ENCODE data around the gene LIPI. TPM values are rescaled to one million over a fixed set of nuclear protein-coding genes. Genes with fewer than 3 reads are reported as not detected.
"Not testable (repeated sequence)": the region's sequence is repeated elsewhere in the genome, so short reads cannot be mapped to it uniquely, and the experiment has no call there.

Gene LIPI
- polyA plus RNA-seq, 3 donors, result 0.27 to 0.81 (median 0.65) TPM

GRCh38 chr21:14119038-14119437, 91.7 kb downstream of the LIPI start:
- DNase-seq, result no peak

DNA sequence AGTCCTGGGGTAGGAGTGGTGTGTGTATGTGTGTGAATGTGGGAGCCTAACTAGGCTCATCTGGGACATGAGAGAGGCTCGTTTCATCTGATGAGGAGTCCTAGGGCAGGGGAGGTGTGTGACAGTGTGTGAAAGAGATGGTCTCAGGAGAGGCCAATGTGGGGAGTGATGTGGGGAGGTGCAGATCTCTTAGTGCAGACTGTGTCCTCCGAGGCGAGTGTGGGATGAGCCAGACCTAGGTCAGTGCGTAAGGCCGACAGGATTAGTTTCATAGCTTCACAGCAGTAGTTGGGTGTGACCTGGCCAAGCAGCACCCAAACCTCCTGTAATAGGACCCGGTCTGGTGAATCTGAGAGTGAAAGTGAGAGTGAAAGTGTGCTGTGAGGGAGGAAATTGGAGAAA, 94.7 kb downstream of the LIPI start:
- no peak for DNase-seq

- no peak for DNase-seq
These were observed 95.1 kb downstream of the LIPI start for GRCh38 chr21:14115646-14116045.

- DNase-seq, result no peak
These were observed 96.5 kb downstream of the LIPI start for GRCh38 chr21:14114251-14114650.

DNA sequence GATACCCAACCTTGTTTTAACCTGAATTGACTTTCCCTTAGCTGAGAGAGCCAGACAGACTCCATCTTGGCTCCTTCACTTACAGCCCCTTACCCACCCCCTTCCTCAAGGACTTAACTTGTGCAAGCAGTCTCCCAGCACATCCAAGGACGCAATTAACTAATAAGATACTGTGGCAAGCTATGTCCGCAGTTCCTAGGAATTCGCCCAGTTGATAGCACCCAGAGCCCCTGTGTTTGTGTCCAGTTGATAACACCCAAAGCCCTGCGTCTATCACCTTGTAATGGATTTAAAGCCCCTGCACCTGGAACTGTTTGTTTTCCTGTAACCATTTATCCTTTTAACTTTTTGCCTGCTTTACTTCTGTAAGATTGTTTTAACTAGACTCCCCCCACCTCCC, 106.2 kb downstream of the LIPI start:
- not testable (repeated sequence) for DNase-seq

GRCh38 chr21:14099570-14099969, 111.2 kb downstream of the LIPI start:
- no peak for DNase-seq

GRCh38 chr21:14097881-14098499, 112.8 kb downstream of the LIPI start:
- no peak for DNase-seq

GRCh38 chr21:14096577-14096976, 114.2 kb downstream of the LIPI start:
- no peak for DNase-seq

DNA sequence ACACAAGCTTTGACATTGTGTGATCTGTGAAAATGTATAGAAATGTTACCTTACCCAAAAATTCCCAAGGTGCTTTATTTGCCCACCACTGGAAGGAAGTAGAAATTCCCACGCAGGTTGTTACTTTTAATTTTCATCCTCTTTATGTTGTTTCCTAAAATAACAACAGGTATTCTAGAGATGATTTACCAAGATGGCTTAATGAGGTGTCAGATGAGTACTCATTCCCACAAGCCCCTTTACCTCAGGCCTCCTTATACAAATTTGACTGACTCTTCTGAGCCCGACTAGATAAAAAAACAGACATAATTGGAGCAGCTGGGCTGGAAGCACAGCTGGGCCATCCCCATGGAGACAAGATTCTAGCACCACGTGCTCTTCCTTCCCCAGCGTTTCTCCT, 114.6 kb downstream of the LIPI start:
- no peak for DNase-seq

DNA sequence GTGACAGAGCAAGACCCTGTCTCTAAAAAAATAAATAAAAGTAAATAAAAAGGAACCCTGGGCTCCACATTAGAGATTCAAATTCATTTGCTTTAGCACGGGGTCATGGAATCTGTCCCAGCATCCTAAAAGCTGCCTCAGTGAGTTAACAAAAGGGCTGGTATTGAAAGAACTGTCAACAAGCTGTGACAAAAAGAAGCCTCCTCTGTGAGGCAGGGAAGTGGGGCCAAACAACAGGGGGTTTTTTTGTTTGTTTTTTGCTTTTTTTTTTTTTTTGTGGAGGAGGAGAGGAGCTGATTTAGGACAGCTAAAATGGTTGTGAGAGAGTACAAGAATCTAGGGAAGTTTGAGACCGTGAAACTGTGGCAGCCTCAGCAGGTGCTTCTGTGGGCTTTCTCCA, 115.7 kb downstream of the LIPI start:
- DNase-seq, result no peak

GRCh38 chr21:14092834-14093560, 117.8 kb downstream of the LIPI start:
- no peak for DNase-seq

DNA sequence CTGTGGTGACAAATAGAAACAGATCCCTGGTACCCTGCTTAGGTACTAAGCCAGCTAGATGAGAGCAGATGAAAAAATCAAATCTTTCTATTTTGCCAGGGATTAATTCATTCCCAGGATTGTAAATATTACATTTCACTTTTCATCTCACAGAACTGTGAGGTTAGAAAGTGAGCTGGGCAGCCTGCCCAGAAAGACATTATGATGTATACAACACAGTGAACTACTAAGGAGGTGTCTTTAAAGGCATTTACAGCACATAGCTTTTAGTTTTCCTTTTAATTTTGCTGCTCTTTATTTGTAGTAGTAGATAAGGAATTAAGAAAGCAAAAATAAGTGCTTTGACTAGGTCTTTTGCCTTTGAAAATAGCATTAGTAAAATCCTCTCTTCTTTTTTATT, 120.6 kb downstream of the LIPI start:
- DNase-seq, result not testable (repeated sequence)

GRCh38 chr21:14088391-14088790, 122.4 kb downstream of the LIPI start:
- no peak for DNase-seq

GRCh38 chr21:14086553-14086952, 124.2 kb downstream of the LIPI start:
- DNase-seq, result no peak

DNA sequence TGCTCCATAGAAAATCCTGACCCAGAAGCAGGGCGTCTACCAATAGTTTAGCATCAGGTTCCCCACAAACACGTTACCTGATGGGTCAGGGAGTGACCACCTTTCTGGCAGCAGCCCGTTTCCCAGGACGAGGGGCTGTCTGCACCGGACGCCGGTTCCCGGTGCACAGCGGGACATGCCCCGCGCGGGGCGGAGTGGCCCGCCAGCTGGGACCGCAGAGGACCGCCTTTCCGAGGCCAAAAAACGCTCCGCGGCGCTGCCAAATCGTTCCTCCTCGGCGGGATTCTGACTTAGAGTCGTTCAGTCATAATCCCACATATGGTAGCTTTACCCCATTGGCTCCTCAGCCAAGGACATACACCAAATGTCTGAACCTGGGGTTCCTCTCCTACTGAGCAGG, 126.1 kb downstream of the LIPI start:
- no peak for DNase-seq

GRCh38 chr21:14084068-14084501, 126.7 kb downstream of the LIPI start:
- DNase-seq, result no peak

DNA sequence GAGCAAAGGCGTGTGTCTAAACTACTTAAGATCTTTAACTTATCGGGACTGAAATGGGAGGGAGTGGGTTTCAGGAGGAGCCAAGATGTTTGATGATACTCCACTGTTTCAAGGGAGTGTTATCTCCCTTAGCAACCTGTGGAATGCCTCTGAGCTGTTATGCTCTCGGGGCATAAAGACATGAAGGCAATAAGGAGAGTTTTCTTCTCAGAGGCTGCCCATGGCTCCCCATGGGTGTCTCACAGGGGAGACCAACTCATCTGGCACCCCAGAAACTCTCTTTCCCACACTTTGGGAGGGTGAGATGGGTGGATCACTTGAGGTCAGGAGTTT, 130.0 kb downstream of the LIPI start:
- DNase-seq, result no peak

- no peak for DNase-seq
These were observed 130.6 kb downstream of the LIPI start for GRCh38 chr21:14080040-14080763.

- no peak for DNase-seq
These were observed 131.9 kb downstream of the LIPI start for GRCh38 chr21:14078746-14079375.

GRCh38 chr21:14076143-14076806, 134.5 kb downstream of the LIPI start:
- no peak for DNase-seq

GRCh38 chr21:14075346-14076142, 135.2 kb downstream of the LIPI start:
- no peak for DNase-seq

Measured in renal pelvis (tissue), 4 donors.